ENCODE data around the gene GJC1. TPM values are rescaled to one million over a fixed set of nuclear protein-coding genes. Genes with fewer than 3 reads are reported as not detected.

The GJC1 gene
- total RNA-seq, 3 donors from 2014 or later: 2.3 to 4.6 (median 4.3) TPM

GRCh38 chr17:44769647-44770084, 60.4 kb downstream of the GJC1 start:
- intact Hi-C loops (cut with DNase I; ENCODE audit: low total_unique reads): loop anchor here (5.0 kb wide), 1 partner anchor 103 kb away; no protein-coding TSS in a partner anchor
- H3K4me3 ChIP-seq: no peak overlapping the region
- H3K36me3 ChIP-seq: no peaks in the 10 kb centered on the region
- peaks cover 0 to 6% of the 10 kb centered on the region in 2 donors for H3K27me3 ChIP-seq
- H3K27ac ChIP-seq: no peak overlapping the region
- H3K4me1 ChIP-seq: no peaks in the 10 kb centered on the region
- TF ChIP-seq POLR2AphosphoS5 (IDR thresholded peaks at IDR 0.05) (no peak), POLR2A (IDR thresholded peaks at IDR 0.05) (no peak), CTCF (IDR thresholded peaks at IDR 0.05) (no peak)
- no peaks in the 10 kb centered on the region for H3K9me3 ChIP-seq
- DNase-seq (ENCODE audit: low spot score in 2 of 2): no peak

GRCh38 chr17:44769230-44769629, 60.9 kb downstream of the GJC1 start:
- Histone ChIP-seq H3K9me3 (no peaks in the 10 kb centered on the region), H3K4me1 (no peaks in the 10 kb centered on the region), H3K27ac (no peak overlapping the region), H3K36me3 (no peaks in the 10 kb centered on the region), H3K4me3 (no peak overlapping the region), H3K27me3 (peaks cover 0 to 6% of the 10 kb centered on the region in 2 donors)
- intact Hi-C loops (cut with DNase I; ENCODE audit: low total_unique reads): no loop called here
- DNase-seq (ENCODE audit: low spot score in 2 of 2): no peak
- TF ChIP-seq CTCF (IDR thresholded peaks at IDR 0.05): no peak
- no peak for TF ChIP-seq POLR2AphosphoS5 (IDR thresholded peaks at IDR 0.05)
- no peak for TF ChIP-seq POLR2A (IDR thresholded peaks at IDR 0.05)

GRCh38 chr17:44768505-44769142, 61.5 kb downstream of the GJC1 start:
- no peaks in the 10 kb centered on the region for H3K36me3 ChIP-seq
- intact Hi-C loops (cut with DNase I; ENCODE audit: low total_unique reads): no loop called here
- H3K4me1 ChIP-seq: no peaks in the 10 kb centered on the region
- no peak for TF ChIP-seq POLR2A (IDR thresholded peaks at IDR 0.05)
- no peak for TF ChIP-seq POLR2AphosphoS5 (IDR thresholded peaks at IDR 0.05)
- no peak for TF ChIP-seq CTCF (IDR thresholded peaks at IDR 0.05)
- peaks cover 0 to 6% of the 10 kb centered on the region in 2 donors for H3K27me3 ChIP-seq
- H3K27ac ChIP-seq: no peak overlapping the region
- no peaks in the 10 kb centered on the region for H3K9me3 ChIP-seq
- DNase-seq (ENCODE audit: low spot score in 2 of 2): no peak
- H3K4me3 ChIP-seq: no peak overlapping the region

GRCh38 chr17:44767493-44767892, 62.6 kb downstream of the GJC1 start:
- no peak for TF ChIP-seq POLR2A (IDR thresholded peaks at IDR 0.05)
- no peak for TF ChIP-seq CTCF (IDR thresholded peaks at IDR 0.05)
- TF ChIP-seq POLR2AphosphoS5 (IDR thresholded peaks at IDR 0.05): no peak
- intact Hi-C loops (cut with DNase I; ENCODE audit: low total_unique reads): loop anchor here (1.0 kb wide), 1 partner anchor 23 kb away; no protein-coding TSS in a partner anchor
- no peaks in the 10 kb centered on the region for H3K4me1 ChIP-seq
- H3K27ac ChIP-seq: no peak overlapping the region
- no peaks in the 10 kb centered on the region for H3K9me3 ChIP-seq
- no peaks in the 10 kb centered on the region for H3K36me3 ChIP-seq
- H3K27me3 ChIP-seq: peaks cover 0 to 6% of the 10 kb centered on the region in 2 donors
- DNase-seq (ENCODE audit: low spot score in 2 of 2): no peak
- no peak overlapping the region for H3K4me3 ChIP-seq

GRCh38 chr17:44766409-44767038, 63.6 kb downstream of the GJC1 start:
- Histone ChIP-seq H3K36me3 (no peaks in the 10 kb centered on the region), H3K9me3 (no peaks in the 10 kb centered on the region), H3K4me1 (no peaks in the 10 kb centered on the region), H3K4me3 (no peak overlapping the region), H3K27ac (no peak overlapping the region), H3K27me3 (peaks cover 0 to 6% of the 10 kb centered on the region in 2 donors)
- intact Hi-C loops (cut with DNase I; ENCODE audit: low total_unique reads): loop anchor here (1.0 kb wide), 1 partner anchor 22 kb away; no protein-coding TSS in a partner anchor
- no peak for DNase-seq (ENCODE audit: low spot score in 2 of 2)
- TF ChIP-seq CTCF (IDR thresholded peaks at IDR 0.05): no peak
- TF ChIP-seq POLR2A (IDR thresholded peaks at IDR 0.05): no peak

Data from breast epithelium (tissue), 4 donors.